ENCODE measurements around the gene CALHM2. TPM values are rescaled to one million over a fixed set of nuclear protein-coding genes. Genes with fewer than 3 reads are reported as not detected.
"Not testable (repeated sequence)": the region's sequence is repeated elsewhere in the genome, so short reads cannot be mapped to it uniquely, and the experiment has no call there.

CALHM2 gene
- total RNA-seq, 1 donor from 2014 or later: 1.9 TPM

GRCh38 chr10:103428989-103429643 is 23.1 kb downstream of the CALHM2 start:
- Mint-ChIP-seq H3K4me3 (ENCODE audit: unreplicated experiment) (no peak overlapping the region), H3K27ac (ENCODE audit: unreplicated experiment) (no peak overlapping the region), H3K4me1 (ENCODE audit: unreplicated experiment) (no peaks in the 10 kb centered on the region), H3K36me3 (ENCODE audit: unreplicated experiment) (peaks cover 58% of the 10 kb centered on the region), H3K9me3 (ENCODE audit: unreplicated experiment) (no peaks in the 10 kb centered on the region), H3K27me3 (ENCODE audit: unreplicated experiment) (no peaks in the 10 kb centered on the region)
- no peak for DNase-seq (ENCODE audit: extremely low spot score, unreplicated experiment)
- no peak for TF ChIP-seq CTCF (IDR thresholded peaks at IDR 0.05)

- Mint-ChIP-seq H3K4me3 (ENCODE audit: unreplicated experiment) (no peak overlapping the region), H3K36me3 (ENCODE audit: unreplicated experiment) (peaks cover 64% of the 10 kb centered on the region), H3K27ac (ENCODE audit: unreplicated experiment) (no peak overlapping the region), H3K4me1 (ENCODE audit: unreplicated experiment) (no peaks in the 10 kb centered on the region), H3K9me3 (ENCODE audit: unreplicated experiment) (no peaks in the 10 kb centered on the region), H3K27me3 (ENCODE audit: unreplicated experiment) (no peaks in the 10 kb centered on the region)
- TF ChIP-seq CTCF (IDR thresholded peaks at IDR 0.05): no peak
- DNase-seq (ENCODE audit: extremely low spot score, unreplicated experiment): no peak
Measured at GRCh38 chr10:103427866-103428265, 24.3 kb downstream of the CALHM2 start.

- Mint-ChIP-seq H3K27ac (ENCODE audit: unreplicated experiment) (no peak overlapping the region), H3K27me3 (ENCODE audit: unreplicated experiment) (no peaks in the 10 kb centered on the region), H3K36me3 (ENCODE audit: unreplicated experiment) (peaks cover 59% of the 10 kb centered on the region), H3K4me3 (ENCODE audit: unreplicated experiment) (no peak overlapping the region), H3K4me1 (ENCODE audit: unreplicated experiment) (no peaks in the 10 kb centered on the region), H3K9me3 (ENCODE audit: unreplicated experiment) (no peaks in the 10 kb centered on the region)
- DNase-seq (ENCODE audit: extremely low spot score, unreplicated experiment): no peak
- no peak for TF ChIP-seq CTCF (IDR thresholded peaks at IDR 0.05)
Measured at GRCh38 chr10:103423748-103424147, 28.4 kb downstream of the CALHM2 start.

GRCh38 chr10:103419101-103419500 is 33.1 kb downstream of the CALHM2 start:
- Mint-ChIP-seq H3K4me1 (ENCODE audit: unreplicated experiment) (no peaks in the 10 kb centered on the region), H3K4me3 (ENCODE audit: unreplicated experiment) (no peak overlapping the region), H3K27ac (ENCODE audit: unreplicated experiment) (no peak overlapping the region), H3K27me3 (ENCODE audit: unreplicated experiment) (no peaks in the 10 kb centered on the region), H3K9me3 (ENCODE audit: unreplicated experiment) (no peaks in the 10 kb centered on the region), H3K36me3 (ENCODE audit: unreplicated experiment) (peaks cover 67% of the 10 kb centered on the region)
- DNase-seq (ENCODE audit: extremely low spot score, unreplicated experiment): no peak
- no peak for TF ChIP-seq CTCF (IDR thresholded peaks at IDR 0.05)

GRCh38 chr10:103417601-103418000 is 34.6 kb downstream of the CALHM2 start:
- Mint-ChIP-seq H3K27me3 (ENCODE audit: unreplicated experiment) (no peaks in the 10 kb centered on the region), H3K4me1 (ENCODE audit: unreplicated experiment) (no peaks in the 10 kb centered on the region), H3K27ac (ENCODE audit: unreplicated experiment) (no peak overlapping the region), H3K36me3 (ENCODE audit: unreplicated experiment) (peaks cover 63% of the 10 kb centered on the region), H3K9me3 (ENCODE audit: unreplicated experiment) (no peaks in the 10 kb centered on the region), H3K4me3 (ENCODE audit: unreplicated experiment) (no peak overlapping the region)
- no peak for TF ChIP-seq CTCF (IDR thresholded peaks at IDR 0.05)
- no peak for DNase-seq (ENCODE audit: extremely low spot score, unreplicated experiment)

- H3K9me3 Mint-ChIP-seq (ENCODE audit: unreplicated experiment); H3K4me3 Mint-ChIP-seq (ENCODE audit: unreplicated experiment); H3K4me1 Mint-ChIP-seq (ENCODE audit: unreplicated experiment); H3K27ac Mint-ChIP-seq (ENCODE audit: unreplicated experiment); H3K27me3 Mint-ChIP-seq (ENCODE audit: unreplicated experiment); DNase-seq (ENCODE audit: extremely low spot score, unreplicated experiment): not testable (repeated sequence)
- H3K36me3 Mint-ChIP-seq (ENCODE audit: unreplicated experiment): peaks cover 59% of the 10 kb centered on the region
Measured at GRCh38 chr10:103417148-103417469, 35.1 kb downstream of the CALHM2 start.

Data from osteocyte (in vitro differentiated cells).